NCI-H2029 (cell line): ENCODE data around the gene DACT1.

ENCODE experiments used
- DNase-seq: peaks from one replicate; lab custom pipeline; 2025; lab: John Stamatoyannopoulos, UW

The DACT1 gene

DNA sequence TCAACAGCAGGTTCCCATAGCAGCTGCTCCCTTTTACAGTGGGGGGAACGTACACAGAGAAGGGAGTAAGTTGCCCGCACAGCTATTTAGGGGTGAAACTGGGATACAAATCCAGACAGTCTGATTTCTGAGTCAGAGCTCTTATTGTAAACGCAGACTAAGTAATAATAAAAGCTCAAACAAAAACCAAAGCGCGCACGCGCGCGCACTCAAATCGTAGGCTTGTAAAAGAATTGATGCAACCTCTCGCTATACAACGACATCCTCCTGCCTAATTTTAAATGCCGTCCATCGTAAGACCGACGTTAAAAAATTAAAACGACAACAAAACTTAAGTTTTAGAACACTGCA, 747 bp upstream of the DACT1 start:
- no peak for DNase-seq

DNA sequence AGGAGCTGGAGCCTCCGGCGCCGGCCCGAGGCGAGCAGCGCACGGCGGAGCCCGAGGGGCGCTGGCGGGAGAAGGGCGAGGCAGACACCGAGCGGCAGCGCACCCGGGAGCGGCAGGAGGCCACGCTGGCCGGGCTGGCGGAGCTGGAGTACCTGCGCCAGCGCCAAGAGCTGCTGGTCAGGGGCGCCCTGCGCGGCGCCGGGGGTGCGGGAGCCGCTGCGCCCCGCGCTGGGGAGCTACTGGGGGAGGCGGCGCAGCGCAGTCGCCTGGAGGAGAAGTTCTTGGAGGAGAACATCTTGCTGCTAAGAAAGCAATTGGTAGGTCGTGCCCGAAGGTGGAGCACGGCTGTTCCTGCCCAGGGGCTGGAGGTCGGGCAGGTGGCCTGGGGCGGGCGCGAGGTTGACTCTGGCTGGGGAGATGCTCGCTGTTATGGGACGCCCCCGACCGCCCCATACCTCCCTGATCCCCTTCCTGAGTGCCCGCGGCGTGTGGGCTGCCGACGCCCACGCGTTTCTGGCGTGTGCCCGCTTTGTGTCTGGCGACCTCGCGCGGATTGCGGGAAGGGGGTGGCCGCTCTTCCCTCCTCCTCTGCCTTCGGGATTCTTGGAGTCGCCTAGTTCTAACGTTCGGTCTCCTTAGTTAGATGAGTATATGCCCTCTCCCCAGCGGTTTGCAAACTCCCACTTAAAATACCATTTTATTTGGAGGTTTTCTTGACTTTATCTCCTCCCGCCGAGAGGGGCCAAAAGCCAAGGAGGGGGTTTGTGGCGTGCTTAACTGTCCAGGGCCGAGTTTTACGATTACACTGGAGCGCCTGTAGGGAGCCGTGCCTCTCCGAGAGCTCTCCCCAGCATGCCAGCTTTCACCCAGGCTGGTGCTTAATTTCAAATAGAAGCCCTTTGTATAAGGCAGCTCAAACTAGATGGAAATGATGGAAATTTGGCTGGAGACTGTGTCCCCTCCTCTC, 752 bp downstream of the DACT1 start:
- DNase-seq, result no peak

DNA sequence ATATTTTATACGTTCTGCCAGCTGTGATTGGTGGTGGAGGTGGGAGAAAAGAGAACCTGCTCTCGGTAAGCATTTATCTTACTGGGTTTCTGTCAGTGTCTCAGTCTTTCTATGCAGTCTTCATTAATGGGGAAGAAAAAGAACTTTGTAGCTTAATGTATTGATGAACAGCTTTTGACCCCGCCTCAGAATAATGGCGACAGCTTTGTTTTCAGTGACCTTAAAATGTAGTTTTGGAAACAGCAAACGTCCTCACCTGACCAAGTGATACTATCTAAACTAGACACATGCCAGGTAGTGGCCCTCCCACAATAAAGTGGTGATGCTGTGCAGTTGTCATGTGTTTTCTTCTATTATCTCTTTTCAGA, 1.4 kb downstream of the DACT1 start:
- no peak for DNase-seq

DNA sequence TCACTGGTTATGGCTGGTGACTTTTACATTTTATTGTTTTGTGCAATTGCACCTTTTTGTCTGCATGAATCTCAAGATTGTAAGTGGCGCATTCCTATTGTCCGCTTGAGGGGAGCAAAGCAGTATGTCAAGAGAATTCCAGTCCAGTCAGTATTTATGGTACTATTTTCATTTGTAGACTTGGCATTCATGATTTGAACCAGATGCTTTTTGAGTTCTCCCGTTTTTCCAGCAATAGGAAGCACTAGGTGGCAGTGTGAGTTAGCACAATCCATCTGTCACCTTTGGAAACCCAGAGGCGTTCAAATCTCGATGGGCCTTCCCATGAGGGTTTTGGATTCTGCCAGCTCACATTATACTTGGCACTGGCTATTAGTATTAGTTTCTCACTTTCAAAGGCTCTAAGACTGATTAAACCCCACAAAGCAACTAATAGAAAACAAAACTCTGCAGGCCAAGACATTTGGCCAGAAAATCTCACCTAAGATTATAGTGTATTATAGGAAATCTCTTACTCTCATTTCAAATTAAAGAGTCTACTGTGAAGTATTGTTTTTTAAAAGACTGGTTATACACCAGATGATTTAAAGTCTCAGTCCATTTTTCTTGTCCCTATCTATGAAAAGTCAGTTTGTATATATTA, 2.2 kb downstream of the DACT1 start:
- DNase-seq, result peak; percentile 25

DNA sequence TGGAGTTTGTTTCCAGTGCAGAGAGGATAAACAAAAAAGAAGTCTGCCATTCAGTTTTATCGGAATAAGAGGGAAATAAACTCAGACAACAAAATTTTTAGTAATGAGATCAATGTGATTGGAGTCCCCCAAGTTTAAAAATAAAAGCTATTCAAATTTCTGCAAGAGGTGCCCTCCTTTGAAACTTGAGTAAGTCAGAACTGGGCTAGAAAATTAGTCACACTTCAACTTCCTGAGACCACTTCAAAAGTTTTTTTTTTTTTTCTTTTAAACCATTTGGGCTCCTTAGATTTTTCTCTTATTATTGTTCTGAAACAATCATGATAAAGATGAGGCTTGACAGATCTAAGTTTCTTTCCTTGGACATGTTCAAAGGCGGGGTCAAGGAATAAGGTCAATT, 3.2 kb downstream of the DACT1 start:
- no peak for DNase-seq

DNA sequence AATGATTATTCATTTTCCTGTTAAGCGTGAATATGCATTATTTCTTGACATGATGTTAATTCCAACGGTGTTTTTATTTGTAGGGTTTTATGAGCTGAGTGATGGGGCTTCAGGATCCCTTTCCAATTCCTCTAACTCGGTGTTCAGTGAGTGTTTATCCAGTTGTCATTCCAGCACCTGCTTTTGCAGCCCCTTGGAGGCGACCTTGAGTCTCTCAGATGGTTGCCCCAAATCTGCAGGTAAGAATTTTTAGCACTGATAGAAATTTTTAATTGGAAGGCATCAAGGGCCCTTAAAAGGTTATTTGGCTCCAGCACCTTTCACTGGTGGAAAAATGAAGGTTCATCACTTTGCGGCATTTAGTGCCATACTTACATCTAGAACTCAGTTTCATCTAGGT, 3.7 kb downstream of the DACT1 start:
- DNase-seq, result no peak

DNA sequence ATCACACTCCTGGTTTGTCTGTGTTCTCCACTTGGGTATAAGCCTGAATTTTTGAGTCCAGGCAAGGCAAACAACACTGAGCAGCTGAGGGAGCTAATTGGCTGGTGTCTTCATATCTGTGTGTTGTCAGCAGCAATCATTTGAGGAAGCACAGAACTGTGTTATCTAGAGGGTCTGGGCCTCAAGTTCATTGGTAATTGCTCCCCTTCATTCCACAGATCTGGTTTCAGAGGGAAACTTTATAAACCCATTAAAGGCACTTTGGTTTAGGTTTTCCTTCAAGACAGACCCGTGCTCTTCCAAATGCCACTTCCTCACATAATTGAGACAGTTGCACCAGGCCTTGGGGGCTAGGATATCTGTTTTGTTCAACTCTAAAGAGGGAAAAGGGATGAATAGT, 5.6 kb downstream of the DACT1 start:
- DNase-seq, result no peak

DNA sequence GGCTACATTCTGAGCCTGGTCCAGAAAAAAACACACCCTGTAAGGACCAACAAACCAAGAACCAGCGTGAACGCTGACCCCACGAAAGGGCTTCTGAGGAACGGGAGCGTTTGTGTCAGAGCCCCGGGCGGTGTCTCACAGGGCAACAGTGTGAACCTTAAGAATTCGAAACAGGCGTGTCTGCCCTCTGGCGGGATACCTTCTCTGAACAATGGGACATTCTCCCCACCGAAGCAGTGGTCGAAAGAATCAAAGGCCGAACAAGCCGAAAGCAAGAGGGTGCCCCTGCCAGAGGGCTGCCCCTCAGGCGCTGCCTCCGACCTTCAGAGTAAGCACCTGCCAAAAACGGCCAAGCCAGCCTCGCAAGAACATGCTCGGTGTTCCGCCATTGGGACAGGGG, 7.9 kb downstream of the DACT1 start:
- DNase-seq, result no peak

DNA sequence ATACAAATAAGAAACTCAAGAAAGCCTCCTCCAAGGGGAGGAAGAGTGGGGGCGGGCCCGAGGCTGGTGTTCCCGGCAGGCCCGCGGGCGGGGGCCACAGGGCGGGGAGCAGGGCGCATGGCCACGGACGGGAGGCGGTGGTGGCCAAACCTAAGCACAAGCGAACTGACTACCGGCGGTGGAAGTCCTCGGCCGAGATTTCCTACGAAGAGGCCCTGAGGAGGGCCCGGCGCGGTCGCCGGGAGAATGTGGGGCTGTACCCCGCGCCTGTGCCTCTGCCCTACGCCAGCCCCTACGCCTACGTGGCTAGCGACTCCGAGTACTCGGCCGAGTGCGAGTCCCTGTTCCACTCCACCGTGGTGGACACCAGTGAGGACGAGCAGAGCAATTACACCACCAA, 8.7 kb downstream of the DACT1 start:
- DNase-seq, result no peak

DNA sequence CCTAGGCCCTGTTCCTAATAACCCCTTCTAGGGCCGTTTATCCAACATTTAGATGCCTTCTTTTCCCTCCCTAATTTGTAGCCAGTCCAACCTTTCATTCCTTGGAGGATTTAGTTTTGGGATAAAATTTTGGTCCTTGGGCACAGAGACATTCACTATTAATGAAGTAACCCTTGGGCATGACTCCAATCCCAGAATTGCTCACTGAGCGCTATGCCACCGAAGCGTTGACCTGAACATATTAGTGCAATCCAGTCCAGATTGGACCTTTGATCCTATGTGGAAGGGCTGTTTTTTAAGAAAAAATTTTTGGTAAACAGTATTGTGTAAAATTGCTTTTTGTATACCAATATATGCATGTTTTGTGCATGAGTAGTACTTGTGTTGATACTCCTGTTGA, 10.0 kb downstream of the DACT1 start:
- DNase-seq, result no peak

DNA sequence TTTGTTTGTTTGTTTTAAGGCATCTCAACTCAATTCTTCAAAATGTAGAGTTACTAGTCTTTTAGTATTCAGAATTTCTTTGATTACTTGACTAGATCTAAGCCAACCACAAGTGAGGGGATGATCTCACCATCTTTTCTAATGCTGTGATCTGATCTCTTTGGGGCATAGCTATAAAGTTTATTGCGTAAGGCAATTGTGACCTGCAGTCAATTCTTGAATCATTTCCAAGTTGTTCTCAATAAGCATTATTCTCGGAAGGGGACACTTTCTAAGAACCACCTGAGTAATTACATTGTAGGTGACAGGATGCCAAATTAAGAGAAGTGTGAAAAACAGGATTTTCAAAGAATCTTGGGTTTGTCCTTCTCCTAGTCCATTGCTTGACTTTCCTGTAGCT, 13.1 kb downstream of the DACT1 start:
- DNase-seq, result no peak

DNA sequence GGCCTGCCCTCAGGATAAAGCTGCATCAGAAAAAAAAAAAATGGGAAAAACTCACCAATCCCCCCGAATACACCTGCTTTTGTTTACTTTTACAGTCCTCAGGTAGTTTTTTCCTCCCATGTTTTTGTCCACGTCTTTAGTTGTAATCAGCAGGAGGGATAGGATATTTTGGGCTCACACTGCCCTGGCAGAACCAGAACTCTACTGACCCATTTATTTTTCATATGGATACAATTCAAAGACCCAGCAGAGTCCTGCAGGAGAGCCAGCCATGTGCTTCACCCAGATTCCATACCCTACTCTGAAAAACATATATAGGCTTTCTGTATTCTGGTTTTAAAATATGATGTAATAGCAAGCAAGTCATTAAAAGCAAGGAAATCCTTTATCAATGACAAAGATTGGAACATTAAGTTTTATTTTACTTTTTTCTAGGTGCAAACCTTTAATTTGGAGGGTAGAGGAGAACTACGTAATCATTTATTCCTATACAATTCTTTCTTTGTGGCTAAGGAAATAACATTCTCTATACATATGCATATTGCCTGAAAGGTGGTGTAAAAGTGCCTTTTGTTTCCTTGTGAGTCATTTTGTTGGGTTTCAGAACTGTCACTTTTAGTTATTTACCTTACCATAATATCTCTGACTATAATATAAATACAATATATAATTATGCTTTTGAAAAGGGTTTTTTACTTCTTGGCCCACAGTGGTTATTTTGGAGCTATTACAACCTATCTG, 19.1 kb downstream of the DACT1 start:
- DNase-seq, result no peak

DNA sequence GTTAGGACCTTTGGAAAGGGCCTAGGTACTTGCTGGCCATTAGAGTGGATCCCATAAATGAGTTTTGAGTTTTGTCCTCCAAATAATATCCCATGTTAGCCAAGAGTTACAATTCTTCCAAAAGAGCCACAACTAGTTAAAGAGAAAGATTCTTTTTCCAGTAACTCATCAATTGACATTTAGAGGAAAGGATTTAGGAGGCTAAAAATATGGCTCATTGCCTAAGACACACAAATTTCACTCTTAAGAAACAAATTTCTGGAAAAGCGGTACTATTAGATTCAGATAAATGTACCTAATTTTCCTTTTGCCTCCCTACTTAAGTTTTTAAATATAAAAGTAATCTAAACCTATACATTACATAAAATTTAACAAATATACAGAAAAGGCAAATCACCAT, 21.3 kb downstream of the DACT1 start:
- DNase-seq, result no peak

DNA sequence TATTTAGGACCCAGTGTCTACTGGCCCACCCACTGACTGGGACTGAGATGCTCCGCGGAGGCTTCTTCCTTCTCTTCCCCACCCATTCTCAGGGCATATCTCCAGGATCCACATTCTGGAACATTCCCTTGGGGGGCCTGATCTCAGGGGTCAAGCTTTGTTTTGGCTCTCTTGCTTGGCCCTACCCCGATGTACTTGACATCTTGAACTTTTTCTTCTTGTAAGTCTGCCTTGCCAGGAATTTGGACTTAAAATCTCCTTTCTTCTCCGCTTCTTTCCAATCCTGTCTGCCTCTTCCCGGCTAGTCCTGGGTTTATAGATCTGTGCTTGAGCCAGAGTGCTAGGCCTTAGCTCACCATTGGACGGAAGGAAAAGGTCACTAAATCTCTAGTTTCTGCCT, 22.1 kb downstream of the DACT1 start:
- no peak for DNase-seq

DNA sequence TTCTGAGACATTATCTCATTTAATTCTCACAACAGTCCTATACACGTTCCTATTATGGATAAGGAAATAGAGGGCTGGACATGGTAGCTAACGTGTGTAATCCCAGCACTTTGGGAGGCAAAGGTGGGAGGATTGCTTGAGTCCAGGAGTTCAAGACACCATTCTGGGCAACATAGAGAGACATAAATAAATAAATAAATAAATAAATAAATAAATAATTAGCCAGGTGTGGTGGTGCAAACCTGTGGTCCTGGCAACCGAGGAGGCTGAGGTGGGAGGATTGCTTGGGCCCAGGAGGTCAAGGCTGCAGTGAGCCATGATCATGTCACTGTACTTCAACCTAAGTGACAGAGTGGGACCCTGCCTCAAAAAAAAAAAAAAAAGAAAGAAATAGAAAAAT, 22.6 kb downstream of the DACT1 start:
- DNase-seq, result no peak

DNA sequence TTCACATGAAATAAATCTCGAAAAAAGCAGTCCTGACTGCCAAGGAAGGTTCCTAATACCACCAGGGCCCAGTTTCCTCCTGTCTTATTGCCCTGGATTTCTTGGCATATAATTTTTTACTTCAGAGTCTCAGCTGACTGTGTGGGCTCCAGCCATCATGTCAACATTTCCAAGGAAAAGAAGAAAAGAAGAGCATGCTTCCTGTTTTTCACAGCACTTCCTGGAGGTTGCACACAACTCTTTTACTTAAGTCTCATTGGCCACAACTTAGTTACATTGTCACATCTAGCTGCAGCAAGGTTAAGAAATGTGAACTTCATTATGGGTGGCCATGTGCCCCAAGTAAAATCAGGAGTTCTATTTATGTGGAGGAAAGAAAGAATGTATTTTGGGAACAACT, 24.3 kb downstream of the DACT1 start:
- DNase-seq, result no peak

DNA sequence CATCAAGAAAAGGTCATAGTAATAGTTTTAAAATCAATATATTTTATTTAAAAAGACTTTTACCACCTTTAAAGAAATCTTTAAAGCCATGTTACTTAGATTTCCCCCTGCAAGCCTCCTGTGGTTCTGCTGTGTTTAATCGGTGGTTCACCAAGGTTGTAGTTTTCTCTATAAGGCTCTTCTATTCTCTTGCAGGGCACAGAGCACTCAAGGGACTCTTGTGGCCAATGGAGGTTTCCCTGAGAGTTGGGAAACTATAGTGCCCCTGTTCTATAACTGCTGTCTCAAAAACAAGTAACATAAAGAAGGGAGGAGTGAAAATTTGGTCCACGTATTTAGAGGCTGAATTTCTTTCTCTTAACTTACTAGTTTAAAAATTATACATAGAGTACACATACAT, 25.0 kb downstream of the DACT1 start:
- DNase-seq, result no peak

DNA sequence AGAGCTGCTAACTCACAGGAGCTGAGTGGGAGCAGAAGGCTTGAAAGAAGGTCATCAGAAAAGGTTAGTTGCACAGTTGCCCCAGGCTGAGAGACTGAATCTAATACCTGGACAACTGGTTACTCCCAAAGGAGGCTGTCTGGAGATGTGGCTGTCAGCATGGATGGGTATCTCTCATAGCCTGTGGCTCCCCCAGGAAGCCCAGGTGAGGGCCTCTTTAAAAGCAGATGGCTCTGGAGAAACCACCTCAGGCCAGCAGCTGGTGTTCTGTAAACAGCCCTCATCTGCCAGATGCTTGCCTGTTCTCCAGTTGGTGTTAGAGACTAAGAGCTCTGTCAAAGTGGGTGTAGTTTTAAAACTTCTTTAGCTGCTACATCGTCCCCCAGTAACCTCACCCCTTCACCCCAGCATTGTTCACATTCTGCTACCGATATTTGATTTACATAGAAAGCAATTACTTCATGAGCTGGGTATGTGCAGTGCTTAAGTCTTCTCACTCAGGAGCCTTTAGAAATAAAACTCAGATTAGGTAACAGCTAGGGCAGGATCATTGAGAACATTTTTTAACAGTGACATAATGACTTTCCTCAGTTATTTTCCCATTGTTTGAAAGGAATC, 25.8 kb downstream of the DACT1 start:
- DNase-seq, result peak; percentile 60

DNA sequence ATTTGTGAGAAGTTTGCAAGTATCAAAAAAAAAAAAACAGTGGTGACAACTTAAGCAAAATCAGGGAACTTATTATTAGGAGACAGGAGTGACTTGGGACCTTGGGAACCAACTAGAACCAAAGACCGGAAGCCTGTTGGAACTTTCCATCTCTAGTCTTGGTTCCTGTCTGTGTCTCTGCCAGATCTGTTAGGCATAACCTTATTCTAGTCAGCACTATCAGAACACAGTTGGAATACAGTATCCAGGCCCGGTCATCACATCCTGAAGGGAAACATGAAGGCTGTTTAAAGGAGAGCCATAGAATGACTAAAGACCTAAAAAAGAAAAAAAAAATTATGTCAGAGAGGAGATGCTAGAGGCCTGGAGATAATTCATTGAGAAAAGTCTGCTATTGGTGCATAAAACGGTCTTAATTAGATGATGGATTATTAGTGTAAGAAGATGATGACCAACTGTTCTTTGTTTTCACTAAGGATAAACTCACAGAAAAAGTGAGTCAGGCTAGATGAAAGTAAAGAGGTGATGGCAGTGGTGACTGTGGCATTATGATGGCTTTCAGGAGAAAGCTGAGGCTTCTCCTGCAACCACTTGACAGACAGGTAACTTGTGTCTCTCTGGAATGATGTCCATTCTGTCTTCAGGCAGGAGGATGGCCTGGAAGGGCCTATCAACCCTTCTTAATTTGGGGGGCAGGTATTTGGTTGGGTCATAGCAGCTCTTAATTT, 28.2 kb downstream of the DACT1 start:
- DNase-seq, result no peak

DNA sequence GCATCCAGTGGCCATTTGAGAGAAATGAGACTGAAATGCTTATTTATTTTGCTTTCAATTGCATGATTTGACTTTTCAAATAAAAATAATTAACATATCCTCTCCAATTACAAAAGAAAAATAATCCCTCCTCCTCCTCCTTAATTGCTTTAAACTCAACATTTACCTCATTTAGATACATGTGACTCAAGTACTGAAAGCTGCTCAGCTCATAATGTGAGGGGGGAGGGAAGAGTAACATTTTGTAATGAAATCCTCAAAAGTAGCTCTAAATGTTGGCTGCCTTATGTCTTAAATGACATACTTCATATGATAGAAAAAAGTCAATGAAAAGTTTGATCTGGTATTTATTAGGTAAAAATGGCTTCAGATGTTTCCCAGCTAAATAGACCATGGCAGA, 29.0 kb downstream of the DACT1 start:
- no peak for DNase-seq

DNA sequence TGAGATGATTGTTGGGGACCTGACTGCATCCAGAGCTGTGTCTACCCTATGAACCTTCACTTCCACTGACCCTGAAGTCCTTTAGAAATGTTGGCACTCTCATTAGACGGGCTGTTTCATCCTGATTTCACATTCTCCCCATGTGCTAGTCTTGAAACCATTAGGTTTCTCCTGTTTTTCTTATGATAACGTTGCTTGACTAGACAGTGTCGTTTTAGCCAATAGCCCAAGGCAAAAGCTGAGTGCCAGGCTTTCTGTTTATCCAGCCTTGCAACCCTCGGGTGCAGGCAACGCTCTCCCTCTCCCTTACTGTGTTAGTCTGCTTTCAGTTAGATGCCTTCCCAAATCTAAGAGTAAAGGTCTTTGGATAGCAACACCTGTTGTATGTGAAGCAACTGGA, 30.1 kb downstream of the DACT1 start:
- DNase-seq, result no peak
